HTR-8/SVneo (cell line): Measurements from ENCODE around the gene ACYP2.
A peak's percentile ranks its signal among the peaks of the same experiment; 100 is the strongest.

Experiments used
- DNase-seq: peaks from one replicate; pipeline ENCODE4 v3.0.0; 2011; ENCODE audit warnings: low spot score, mixed read lengths; ENCODE audit not compliant: insufficient read length
- FAIRE-seq: peaks from 2 replicates; lab custom pipeline; 2011; peaks lifted over from hg19 to GRCh38; lab: Jason Lieb, UNC

Gene ACYP2

DNA sequence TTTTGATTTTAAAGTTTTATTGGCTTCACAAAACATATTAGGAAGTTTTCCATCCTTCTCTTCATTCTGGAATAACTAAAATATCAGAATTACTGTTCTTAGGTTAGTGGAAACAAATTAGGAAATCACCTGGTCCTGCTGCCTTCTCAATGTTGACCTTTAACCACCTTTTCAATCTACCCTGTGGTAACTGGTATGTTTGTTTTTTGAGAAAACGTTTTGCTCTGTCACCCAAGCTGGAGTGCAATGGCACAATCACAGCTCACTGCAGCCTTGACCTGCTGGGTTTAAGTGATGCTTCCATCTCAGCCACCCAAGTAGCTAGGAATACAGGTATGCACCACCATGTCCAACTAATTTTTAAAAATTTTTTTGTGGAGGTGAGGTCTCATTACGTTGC, 28.4 kb downstream of the ACYP2 start:
- DNase-seq (no peak), FAIRE-seq (no peak)

DNA sequence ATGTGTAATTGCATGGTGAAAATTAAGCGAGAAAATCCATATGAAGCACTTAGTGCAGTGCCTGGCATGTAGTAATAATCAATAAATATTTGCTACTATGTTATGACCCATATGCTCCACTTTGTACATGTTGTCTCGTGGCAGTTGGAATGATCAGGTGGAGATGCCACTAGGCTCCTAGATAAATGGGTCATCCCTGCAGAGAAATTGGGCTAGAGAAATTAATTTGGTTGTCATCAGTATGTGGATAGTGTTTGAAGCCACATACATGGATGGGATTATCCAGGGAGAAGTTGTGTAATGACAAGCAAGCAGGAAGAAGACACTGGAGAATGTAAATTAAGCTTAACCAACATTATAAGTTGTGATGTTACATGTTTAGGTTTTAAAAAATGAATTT, 33.0 kb downstream of the ACYP2 start:
- no peak for FAIRE-seq

DNA sequence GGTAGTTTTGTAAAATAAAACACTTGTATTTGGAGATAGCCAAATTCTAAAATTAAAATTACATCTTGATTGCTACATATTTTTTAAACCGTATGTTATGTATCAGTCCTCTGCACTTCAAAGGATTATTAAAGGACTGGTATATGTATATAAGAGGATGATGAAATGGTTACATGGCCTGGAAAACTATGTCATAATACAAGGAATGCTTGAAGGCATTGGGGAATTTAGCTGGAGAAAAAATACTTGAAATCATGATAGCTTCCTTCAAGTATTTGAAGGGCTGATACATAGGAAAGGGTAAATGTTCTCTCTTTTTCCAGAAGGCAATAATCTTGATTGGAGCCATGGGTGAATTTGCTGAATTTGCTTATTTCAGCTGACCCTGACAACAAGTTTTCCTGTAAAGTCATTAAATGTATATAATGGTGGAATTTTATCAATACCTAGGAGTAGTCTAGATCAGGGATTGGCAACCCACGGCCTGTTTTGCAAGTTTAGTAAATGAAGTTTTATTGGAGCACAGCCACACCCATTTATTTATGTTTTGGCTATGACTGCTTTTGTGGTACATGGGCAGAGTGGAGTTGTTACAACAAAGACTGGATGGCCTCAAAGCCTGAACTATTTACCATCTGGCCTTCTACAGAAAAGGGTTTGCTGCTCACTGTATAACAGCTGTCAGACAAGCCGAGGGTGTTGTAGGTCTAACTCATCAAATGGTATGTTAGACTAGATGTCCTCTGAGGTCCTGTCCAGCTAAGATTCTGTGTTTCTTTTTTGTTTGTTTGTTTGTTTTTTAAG, 34.4 kb downstream of the ACYP2 start:
- FAIRE-seq (peak; percentile 69), DNase-seq (no peak)

More for the DNA sequence above, 33.0 kb downstream of the ACYP2 start:
- no peak for DNase-seq

DNA sequence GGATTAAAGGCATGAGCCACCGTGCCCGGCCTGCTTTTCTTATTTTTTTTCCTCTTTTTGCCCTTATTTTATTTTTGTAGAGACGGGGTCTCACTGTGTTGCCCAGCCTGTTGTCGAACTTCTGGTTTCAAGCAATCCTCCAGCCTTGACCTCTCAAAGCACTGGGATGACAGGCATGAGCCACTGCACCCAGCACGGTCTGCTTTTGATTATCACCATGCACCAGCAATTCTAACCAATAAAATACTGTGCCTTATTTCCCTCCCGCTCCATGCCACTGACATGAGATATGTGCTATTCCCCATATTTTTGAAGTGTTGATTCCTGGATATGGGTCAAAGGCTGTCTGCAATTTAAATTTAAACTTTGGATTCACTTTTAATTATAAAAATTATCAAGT, 42.9 kb downstream of the ACYP2 start:
- no peak for FAIRE-seq
- no peak for DNase-seq

DNA sequence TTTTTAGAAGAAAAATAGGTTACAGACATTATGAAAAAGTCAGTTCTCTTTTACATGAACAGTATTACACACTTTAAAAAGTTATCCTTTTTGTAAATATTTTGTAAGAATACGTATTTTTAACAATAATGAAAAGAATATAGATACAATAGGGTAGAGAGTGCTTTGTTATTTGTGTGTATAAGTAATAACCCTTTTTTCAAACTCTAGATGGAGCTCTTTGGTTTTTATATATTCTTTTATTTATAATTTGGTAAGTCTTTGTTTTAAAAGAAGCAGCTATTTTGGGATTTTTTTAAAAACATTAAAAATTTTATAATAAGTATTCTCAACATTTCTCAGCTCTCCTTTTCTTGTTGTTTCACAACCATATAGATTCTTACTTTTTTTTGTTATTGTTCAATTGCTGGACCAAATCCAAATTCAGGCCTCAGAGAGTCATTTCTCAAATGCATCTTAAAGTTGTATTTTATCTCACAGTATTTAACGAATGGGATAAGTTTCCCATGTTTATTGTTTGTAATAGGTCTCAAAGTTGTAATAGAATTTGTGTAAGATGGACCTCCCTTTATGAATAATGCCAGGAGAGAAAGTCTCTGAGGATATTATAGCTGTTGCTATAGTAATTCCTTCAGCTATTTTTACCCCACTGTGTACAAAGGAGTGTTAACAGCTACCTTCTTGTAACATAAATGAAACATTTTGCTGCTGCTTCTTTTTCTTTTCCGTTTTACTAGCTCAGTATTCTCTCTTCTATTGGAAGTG, 46.4 kb downstream of the ACYP2 start:
- FAIRE-seq: no peak
- no peak for DNase-seq

DNA sequence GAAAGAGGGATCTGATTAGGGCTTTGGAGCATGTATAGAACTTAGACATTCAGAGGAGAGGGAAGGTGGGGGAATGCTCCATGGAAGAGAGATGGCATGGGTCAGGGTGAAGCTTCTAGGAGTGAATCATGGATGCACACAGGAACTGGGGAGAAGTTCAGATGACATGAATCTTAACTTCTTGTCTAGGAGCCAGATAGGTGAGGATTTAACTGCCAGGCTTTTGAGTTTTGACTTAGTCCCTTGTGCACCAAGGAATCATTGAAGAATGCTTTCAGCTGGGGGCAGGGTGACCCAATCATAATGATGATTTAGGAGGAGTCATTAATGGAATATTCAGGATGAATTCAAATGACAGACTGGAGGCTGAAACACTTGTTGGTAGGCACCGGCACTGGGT, 48.7 kb downstream of the ACYP2 start:
- no peak for FAIRE-seq

DNA sequence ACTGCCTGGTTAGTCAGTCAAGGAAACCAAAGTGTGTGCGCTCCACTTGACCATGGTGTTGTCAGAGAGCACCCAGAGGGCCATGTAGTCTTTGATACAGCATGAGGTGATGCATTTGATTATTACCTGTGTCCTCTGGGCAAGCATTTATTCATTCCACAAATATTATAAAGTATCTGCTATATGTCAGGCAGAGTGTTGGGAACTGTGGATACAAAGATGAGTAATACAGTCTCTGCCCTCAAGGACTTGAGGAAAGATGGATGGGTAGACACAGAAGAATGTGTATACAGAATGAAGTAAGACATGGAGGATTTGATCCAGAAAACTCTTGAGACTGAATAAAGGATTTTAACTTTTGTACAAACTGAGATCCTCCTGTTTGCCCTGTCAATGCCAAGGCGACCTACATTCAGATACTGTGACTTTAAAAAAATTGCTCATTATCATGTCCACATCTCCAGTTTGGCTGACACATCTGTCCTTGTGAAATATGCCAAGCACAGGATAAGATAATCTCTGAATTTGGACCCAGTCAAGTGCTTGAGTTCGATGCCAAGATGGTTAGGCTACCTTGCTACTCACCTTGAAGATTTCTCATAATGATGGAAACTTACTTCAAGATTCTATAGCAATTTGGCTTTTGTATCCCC, 50.8 kb downstream of the ACYP2 start:
- DNase-seq: no peak
- no peak for FAIRE-seq

More for the DNA sequence above, 48.7 kb downstream of the ACYP2 start:
- no peak for DNase-seq

DNA sequence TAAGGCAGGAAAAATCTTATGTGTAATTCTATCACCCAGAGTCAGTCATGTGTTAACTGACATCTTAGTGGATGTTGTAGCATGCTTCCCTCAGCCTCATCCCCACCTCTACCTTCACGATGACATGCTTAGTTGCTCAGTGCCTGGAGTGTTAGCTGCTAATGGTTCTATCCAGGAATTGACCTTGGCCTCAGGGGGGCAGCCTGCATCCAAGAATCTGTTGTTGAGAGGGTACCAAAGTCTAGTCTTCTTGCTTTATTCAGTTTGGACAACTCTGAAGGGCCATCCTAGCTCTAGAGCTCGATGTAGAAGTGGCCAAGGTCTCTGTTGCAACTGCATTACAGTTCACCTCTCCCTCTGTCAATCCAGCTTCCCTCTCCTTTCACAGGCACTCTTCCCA, 61.2 kb downstream of the ACYP2 start:
- DNase-seq (peak; percentile 47), FAIRE-seq (peak; percentile 76)

DNA sequence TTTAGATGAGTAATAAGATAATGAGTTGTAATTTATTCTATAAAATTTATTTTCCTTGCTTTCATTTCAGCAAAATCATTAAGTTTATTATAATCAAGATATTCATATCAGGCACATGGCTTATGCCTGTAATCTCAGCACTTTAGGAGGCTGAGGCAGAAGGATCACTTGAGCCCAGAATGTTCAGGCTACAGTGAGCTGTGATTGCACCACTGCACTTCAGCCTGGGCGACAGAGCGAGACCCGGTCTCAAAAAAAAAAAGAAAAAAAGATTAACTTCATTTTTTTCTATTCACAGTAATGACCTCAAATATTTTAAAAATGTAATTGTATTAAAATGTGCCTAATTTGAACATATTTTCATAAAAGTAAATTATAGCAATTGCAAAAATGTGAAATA, 67.9 kb downstream of the ACYP2 start:
- FAIRE-seq (no peak), DNase-seq (no peak)

DNA sequence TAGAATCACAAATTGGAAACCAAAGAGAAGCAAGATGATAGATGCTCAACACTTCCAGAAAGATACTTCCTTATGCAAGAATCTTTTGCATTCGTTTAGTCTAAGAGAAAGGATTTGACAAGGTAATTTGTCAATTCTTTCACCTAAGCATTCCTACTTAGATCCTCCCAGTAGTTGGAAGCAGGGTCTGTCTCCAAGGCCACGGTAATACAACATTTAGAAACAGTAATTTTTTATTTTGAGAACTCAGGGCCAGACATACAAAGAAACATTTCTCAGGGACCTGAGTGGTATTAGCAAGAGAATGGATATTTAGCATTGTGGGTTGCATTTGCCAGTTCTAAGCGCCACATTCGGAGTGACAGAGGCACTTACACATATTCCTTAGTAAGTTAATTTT, 68.6 kb downstream of the ACYP2 start:
- DNase-seq: no peak
- FAIRE-seq: no peak

DNA sequence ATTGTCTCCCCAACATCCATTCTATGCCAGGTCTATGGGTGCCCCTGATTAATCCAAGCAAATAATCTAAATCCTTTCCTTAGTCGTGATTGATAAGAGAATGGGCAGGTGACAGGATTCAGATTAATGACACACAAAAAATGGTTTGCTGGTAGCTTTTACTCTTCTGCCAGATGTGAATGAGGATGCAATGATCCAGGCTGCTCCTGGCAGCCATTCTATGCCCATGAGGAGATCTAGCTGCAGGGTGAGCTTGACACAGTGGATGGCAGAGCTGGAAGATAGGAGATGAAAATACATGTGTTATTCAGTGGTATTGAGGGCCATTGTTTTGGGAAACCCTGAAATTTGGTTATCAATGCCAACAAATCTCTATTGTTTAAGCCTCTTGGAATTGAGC, 69.7 kb downstream of the ACYP2 start:
- no peak for FAIRE-seq
- no peak for DNase-seq

DNA sequence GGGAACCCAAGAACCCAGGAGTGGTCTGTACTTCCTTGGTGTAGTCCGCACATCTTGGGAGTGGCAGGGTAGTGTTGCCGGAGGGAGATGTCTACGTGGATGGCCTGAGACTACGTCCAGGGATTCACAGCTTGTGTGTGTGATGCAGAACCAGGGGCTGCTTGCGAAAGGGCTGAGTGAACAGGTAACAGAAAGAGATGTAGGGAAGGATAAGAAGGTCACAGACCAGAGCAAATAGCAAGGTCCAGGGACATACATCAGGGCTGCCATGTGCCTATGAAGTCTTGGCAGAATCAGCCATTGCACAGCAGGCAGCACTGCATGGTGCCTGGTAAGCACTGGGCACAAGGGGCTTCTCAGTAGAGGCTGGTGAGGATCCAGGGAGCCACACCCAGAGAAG, 71.9 kb downstream of the ACYP2 start:
- FAIRE-seq: peak; percentile 57

DNA sequence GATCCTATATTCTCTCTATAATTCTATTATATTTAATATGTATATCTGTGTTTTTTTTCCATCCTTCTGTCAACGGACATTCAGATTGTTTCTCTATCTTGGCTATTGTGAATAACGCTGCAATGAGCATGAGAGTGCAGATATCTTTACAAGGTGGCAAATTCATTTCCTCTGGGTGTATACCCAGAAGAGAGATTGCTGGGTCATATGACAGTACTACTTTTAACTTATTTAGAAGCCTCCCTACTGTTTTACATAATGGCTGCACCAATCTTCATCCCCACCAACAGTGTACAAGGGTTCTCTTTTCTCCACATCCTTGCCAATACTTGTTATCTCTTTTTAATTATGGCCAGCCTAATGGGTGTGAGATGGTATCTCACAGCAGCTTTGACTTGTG, 74.1 kb downstream of the ACYP2 start:
- DNase-seq (no peak), FAIRE-seq (no peak)

More for the DNA sequence above, 71.9 kb downstream of the ACYP2 start:
- DNase-seq: no peak

DNA sequence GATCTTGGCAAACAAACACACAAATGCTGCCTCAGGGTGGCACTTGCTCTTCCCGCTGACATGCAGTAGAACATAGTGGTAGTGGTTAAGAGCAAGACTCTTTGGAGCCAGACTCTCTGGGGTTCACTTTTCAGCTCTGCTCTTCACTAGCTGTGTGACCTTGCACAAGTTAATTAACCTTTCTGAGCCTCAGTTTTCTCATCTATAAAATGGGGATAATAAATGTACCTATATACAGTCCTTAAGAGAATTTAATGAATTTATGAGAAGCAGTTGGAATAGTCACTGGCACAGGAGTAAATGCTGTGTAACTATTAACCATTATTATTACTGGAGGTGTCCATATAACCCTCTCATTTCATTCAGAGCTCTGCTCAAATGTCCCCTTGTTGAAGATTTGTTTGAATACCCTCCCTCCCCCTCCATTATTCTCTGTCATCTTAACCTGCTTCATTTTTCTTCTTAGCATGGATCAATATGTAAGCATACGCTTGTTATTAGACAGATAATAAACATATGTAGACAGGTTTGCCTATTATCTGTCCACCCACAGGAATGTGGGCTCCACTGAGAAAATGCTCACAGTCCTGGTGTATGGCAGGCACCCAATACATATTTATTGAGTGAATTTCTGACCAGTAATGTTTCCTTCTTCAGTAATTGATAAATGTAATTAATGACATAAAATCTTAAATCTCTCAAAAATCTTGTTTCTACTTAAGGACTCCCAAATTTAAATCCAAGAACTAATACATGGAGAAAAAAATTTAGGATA, 76.1 kb downstream of the ACYP2 start:
- FAIRE-seq (peak; percentile 16), DNase-seq (no peak)

DNA sequence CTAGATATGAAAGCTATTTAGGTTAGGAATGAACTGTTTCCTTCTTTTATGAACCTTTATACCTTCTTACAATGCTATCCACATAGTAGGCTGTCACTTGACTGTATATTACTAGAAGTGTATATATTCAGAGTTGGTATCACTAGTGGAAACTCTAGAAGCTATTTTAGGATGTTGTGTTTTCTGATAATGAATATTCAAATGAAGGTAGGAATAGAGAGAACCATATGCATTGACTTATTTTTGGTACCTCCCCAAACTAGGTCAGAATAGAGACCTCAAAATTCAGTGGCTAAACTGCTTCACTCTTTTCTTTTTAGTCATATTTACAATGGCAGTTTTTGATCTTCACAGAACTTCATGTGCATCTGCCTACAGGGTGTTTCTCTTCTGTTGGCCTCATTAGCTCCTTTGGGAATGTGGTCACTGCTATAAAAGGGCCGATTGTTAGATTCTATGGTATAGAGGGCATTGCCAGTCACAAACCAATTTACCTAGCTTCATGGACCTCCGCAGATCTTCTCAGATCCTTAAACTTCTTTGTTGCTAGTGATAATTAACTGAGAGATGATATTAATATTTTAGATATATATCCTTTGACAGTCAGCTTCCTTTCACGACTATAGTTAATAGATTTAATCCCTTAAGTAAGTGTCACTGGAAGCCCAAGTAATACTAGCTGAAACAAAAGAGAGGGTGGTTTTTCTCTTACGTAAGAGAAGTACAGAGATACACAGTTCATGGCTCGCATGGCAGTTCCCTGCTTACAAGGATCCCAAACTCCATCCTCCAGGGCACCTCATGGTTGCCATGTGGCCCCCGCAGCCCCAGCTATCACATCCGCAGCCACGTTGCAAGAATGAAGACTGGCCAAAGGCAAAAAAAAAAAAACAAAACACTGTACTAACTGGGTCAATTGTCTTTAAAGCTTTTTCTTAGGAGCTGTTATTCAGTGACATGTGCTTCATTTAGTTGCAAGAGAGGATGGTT, 79.6 kb downstream of the ACYP2 start:
- FAIRE-seq: no peak

DNA sequence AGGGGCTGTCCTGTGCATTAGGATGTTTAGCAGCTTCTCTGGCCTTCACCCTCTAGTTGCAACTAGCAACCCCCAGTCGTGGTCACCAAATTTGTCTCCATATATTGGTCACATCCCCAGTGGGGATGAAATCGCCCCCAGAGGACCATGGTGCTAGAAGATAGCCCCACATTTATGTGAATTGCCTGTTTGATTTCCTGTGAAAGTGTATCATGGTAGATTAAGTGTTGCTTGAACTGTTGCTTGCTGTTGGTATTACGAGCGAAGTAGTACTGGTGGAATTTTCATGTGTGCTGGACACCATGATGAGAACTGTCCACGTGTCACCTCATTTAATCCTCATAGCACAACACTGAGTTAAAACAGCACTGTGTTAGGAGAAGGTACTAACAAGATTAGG, 81.2 kb downstream of the ACYP2 start:
- FAIRE-seq (peak; percentile 36), DNase-seq (no peak)

More for the DNA sequence above, 79.6 kb downstream of the ACYP2 start:
- no peak for DNase-seq

DNA sequence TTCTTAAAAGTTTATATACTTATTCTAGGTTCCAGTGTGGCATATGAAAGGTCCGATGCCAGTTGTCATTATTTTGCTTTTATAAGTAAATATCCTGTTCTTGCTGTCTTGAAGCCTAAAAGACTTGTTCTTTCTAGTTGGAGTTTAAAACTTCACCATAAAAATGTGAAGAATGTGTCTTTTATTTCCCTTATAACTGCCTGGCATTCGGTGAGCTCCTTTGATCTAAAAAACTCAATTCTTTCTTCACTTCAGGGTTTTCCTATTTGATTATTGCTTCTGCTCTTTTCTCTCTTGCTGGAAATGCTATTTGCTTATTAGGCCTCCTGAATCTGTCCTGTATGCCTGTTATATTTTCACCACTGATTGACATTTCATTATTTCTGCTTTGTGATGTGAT, 89.1 kb downstream of the ACYP2 start:
- FAIRE-seq (no peak), DNase-seq (no peak)

DNA sequence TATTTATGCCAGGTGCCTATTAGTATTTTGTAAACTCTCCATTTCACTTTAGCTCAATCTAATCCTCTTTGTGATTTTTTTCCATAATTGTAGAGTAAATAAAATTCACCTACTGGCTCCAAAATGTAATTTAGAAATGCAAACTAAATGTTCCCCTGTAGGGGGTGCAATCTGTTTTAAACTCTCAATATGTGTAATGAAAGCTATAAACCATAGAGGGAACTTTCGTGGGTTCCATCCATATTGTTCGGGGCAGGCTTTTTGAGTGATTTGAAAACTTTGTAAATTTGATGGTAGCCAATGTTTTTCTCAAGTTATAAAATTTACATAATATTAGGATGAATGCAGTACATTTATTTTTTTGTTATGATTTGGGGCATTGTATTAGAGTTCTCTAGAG, 91.2 kb downstream of the ACYP2 start:
- FAIRE-seq (no peak), DNase-seq (peak; percentile 42)

DNA sequence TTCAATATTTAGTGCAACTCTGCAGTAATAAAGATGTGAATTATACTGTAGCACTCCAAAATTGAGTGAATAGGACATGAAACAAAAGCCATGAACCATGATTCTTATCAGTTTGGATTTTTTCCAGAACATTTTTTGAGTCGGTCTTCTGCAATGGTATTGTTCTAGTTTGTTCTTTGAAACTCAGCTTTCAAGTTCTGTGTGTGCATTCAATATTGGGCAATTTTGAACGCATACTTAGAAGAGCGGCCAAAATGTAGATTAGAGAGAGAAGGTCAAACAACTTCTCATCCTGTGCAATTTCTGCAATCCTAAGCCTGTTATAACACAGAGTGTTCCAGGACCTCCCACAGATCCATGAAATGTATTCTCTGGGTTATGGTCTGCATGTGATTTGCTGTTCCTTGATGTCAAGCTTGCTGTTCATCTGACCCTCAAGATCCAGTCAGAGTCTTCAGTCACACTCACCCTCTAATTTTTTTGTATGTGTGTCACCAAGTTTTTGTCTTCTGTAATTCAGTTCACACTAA, 92.3 kb downstream of the ACYP2 start:
- peak; percentile 4 for FAIRE-seq
- no peak for DNase-seq
